Hepatocyte (in vitro differentiated cells): ENCODE results near the gene ASL. TPM values are rescaled to one million over a fixed set of nuclear protein-coding genes. Genes with fewer than 3 reads are reported as not detected.
A peak's percentile ranks its signal among the peaks of the same experiment; 100 is the strongest.

Experiments used
- DNase-seq: peaks from one replicate; pipeline ENCODE4 v3.0.0-alpha.2; 2016; ENCODE audit warnings: low spot score
- H2AFZ ChIP-seq: fragments of 200-600 bp; sonication (generic); 2 replicates; pipeline ENCODE4 v1.6.0; 2016; ENCODE audit warnings: antibody characterized with exemption, mild to moderate bottlenecking
- H3K27ac ChIP-seq: fragments of 200-600 bp; sonication (generic); 2 replicates; pipeline ENCODE4 v1.5.1; 2016; ENCODE audit warnings: mild to moderate bottlenecking
- H3K27me3 ChIP-seq: fragments of 200-600 bp; sonication (generic); 2 replicates; pipeline ENCODE4 v1.6.1; 2016
- H3K36me3 ChIP-seq: fragments of 200-600 bp; sonication (generic); replicated peaks from 2 replicates; pipeline ENCODE4 v1.5.1; 2016; ENCODE audit warnings: low read depth; ENCODE audit not compliant: insufficient read depth
- H3K4me1 ChIP-seq: fragments of 200-600 bp; sonication (generic); 2 replicates; pipeline ENCODE4 v1.5.1; 2016; ENCODE audit warnings: mild to moderate bottlenecking, moderate library complexity; ENCODE audit not compliant: insufficient read depth
- H3K4me2 ChIP-seq: fragments of 200-600 bp; sonication (generic); 2 replicates; pipeline ENCODE4 v1.6.0; 2016
- H3K4me3 ChIP-seq: fragments of 200-600 bp; sonication (generic); 2 replicates; pipeline ENCODE4 v1.5.1; 2016; ENCODE audit warnings: mild to moderate bottlenecking
- H3K79me2 ChIP-seq: fragments of 200-600 bp; sonication (generic); 2 replicates; pipeline ENCODE4 v1.6.0; 2017; ENCODE audit warnings: mild to moderate bottlenecking
- H3K9me2 ChIP-seq: fragments of 200-600 bp; sonication (generic); replicated peaks from 2 replicates; pipeline ENCODE4 v1.6.0; 2017; ENCODE audit warnings: mild to moderate bottlenecking; ENCODE audit not compliant: insufficient read depth
- H3K9me3 ChIP-seq: fragments of 200-600 bp; sonication (generic); 2 replicates; pipeline ENCODE4 v1.5.1; 2016; ENCODE audit warnings: low read depth, mild to moderate bottlenecking
- H4K20me1 ChIP-seq: fragments of 200-600 bp; sonication (generic); 2 replicates; pipeline ENCODE4 v1.6.0; 2016; ENCODE audit warnings: mild to moderate bottlenecking; ENCODE audit not compliant: insufficient read depth, poor library complexity, severe bottlenecking
- EZH2 ChIP-seq: fragments of 200-600 bp; sonication (generic); IDR thresholded peaks from 2 replicates; pipeline ENCODE4 v1.6.1; 2016; ENCODE audit warnings: antibody characterized with exemption, mild to moderate bottlenecking, borderline replicate concordance
- EZH2phosphoT487 ChIP-seq: fragments of 200-600 bp; sonication (generic); IDR thresholded peaks from one replicate; pipeline ENCODE4 v1.6.1; 2018; ENCODE audit warnings: antibody characterized with exemption, mild to moderate bottlenecking, low read depth, moderate library complexity; ENCODE audit not compliant: unreplicated experiment, severe bottlenecking
- WGBS: methylation state at CpG from one replicate; pipeline ENCODE4 v1.1.6; 2016; ENCODE audit warnings: low lambda C conversion rate; ENCODE audit errors: missing lambda C conversion rate; 5-methylcytosine and 5-hydroxymethylcytosine counted together
- polyA plus RNA-seq: library from polyadenylated mRNA; unstranded; fragments of >200 nt; fragmentation: Nextera tagmentation; extraction: Ambion mirVana; gene quantifications from 2 replicates; pipeline ENCODE4 v1.2.1, GENCODE V29; 2016
- total RNA-seq: library from RNA; depleted of rRNA; stranded (reverse); fragments of >200 nt; gene quantifications from 2 replicates; pipeline ENCODE4 v1.2.3, GENCODE V29; 2014
- TF ChIP-seq, protein P1 (sequence below): fragments of 200-600 bp; sonication (generic); IDR thresholded peaks from 2 replicates; pipeline ENCODE4 v1.5.1; 2016; ENCODE audit warnings: antibody characterized with exemption, mild to moderate bottlenecking; ENCODE audit not compliant: poor library complexity

The ASL gene
- total and polyA plus RNA-seq, 2 experiments from 2014 or later, result 98.5 to 109 TPM

DNA sequence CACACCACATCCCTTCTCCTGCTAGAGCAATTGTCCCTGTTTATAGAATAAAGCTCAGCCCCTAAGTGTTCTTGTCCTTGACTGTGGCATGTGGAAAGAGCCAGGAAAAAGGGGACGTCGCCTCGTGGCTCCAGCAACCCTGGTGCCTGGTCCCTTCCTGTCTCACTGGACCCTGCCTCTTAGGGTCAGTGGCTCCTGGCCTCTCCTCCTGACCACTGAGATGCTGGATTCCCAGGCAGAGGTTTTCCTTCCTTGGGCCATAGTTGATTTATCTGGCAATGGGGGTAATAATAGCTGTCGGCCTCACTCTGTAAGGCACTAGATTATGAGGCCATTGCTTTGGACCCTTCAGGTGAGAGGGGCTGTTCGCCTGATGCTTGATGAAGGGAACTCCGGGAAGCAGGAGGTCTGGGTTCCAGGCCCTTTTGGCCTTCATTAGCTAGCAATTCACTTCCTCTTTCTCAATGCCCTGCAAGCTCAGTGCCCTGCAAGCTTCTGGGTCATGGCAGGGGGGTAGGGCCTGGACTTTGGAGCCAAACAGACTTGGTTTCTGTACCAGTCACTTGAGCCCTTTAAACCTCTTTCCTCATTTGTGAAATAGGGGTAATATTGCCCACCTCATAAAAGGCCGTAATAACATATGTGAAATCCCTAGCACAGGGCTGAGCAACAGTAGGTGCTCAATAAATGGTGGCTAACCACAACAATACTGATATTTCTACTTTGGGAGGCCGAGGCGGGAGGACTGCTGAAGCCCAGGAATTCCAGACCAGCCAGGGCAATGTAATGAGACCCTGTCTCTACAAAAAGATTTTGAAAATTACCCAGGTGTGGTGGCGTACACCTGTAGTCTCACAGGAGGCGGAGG lies 1.1 kb downstream of the ASL start:
- DNase-seq, result peak; percentile 57
- peaks cover 12% of the 10 kb centered on the region for H3K4me1 ChIP-seq
- H3K4me3 ChIP-seq, result peak overlapping the region; percentile 65
- no peaks in the 10 kb centered on the region for H3K27me3 ChIP-seq
- no peaks in the 10 kb centered on the region for H3K9me3 ChIP-seq
- peak overlapping the region; percentile 71 for H3K4me2 ChIP-seq
- peaks cover 8% of the 10 kb centered on the region for H4K20me1 ChIP-seq
- H3K36me3 ChIP-seq, result no peaks in the 10 kb centered on the region
- peak overlapping the region; percentile 68 for H2AFZ ChIP-seq
- peaks cover 40% of the 10 kb centered on the region for H3K79me2 ChIP-seq
- 71% methylated on average over 11 of the region's 11 CpGs for WGBS
- no peaks in the 10 kb centered on the region for H3K9me2 ChIP-seq
- H3K27ac ChIP-seq, result peak overlapping the region; percentile 95
- no peak for TF ChIP-seq EZH2phosphoT487
- TF ChIP-seq, protein P1, sequence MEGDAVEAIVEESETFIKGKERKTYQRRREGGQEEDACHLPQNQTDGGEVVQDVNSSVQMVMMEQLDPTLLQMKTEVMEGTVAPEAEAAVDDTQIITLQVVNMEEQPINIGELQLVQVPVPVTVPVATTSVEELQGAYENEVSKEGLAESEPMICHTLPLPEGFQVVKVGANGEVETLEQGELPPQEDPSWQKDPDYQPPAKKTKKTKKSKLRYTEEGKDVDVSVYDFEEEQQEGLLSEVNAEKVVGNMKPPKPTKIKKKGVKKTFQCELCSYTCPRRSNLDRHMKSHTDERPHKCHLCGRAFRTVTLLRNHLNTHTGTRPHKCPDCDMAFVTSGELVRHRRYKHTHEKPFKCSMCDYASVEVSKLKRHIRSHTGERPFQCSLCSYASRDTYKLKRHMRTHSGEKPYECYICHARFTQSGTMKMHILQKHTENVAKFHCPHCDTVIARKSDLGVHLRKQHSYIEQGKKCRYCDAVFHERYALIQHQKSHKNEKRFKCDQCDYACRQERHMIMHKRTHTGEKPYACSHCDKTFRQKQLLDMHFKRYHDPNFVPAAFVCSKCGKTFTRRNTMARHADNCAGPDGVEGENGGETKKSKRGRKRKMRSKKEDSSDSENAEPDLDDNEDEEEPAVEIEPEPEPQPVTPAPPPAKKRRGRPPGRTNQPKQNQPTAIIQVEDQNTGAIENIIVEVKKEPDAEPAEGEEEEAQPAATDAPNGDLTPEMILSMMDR, result no peak
- no peak for TF ChIP-seq EZH2

DNA sequence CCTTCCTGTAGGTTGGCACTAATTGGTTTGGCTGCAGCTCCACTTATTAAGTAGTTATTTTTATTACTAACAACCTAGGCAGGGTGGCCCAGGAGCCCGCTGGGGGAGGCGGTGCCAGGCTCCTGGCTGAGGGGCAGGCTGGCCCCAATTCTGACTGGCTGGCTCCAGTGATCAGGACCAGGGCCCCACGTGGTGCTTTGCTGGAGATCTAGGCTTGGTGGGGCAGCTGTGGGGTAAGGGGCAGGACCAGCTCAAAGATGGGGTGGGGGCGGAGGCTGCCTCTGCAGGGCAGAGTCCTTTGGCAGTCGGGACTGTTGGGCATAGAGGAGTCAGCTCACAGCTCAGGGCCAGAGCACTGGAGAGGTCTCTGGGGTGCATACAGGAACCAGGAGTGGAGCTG lies 2.4 kb downstream of the ASL start:
- H3K4me1 ChIP-seq, result peaks cover 12% of the 10 kb centered on the region
- peaks cover 8% of the 10 kb centered on the region for H4K20me1 ChIP-seq
- no peaks in the 10 kb centered on the region for H3K9me3 ChIP-seq
- no peaks in the 10 kb centered on the region for H3K27me3 ChIP-seq
- no peak for DNase-seq
- H3K79me2 ChIP-seq, result peaks cover 40% of the 10 kb centered on the region
- peak overlapping the region; percentile 71 for H3K4me2 ChIP-seq
- H2AFZ ChIP-seq, result no peak overlapping the region
- no peak overlapping the region for H3K4me3 ChIP-seq
- 92% methylated on average over 5 of the region's 5 CpGs for WGBS
- H3K36me3 ChIP-seq, result no peaks in the 10 kb centered on the region
- H3K9me2 ChIP-seq, result no peaks in the 10 kb centered on the region
- no peak for TF ChIP-seq EZH2
- no peak for TF ChIP-seq EZH2phosphoT487
- TF ChIP-seq, protein P1, result no peak
- no peak overlapping the region for H3K27ac ChIP-seq

DNA sequence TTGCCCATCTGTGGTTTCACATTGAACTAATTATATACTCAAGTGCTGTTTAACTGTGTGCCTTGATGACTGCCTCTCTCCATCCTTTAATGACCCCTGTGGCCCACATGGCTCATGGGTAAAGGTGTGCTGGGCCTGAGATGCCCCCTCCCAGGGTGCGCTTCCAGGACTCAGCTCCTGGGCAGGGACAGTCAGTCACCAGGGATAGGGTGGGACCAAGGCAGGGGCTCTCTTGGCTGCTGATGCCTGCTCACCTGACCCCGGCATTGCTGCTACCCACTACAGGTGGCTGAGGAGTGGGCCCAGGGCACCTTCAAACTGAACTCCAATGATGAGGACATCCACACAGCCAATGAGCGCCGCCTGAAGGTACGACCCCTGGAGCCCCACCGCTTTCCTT lies 6.5 kb downstream of the ASL start:
- Histone ChIP-seq H3K79me2 (peaks cover 29% of the 10 kb centered on the region), H3K9me2 (no peaks in the 10 kb centered on the region), H3K4me3 (no peak overlapping the region), H3K36me3 (no peaks in the 10 kb centered on the region), H3K27ac (no peak overlapping the region), H3K27me3 (no peaks in the 10 kb centered on the region), H4K20me1 (peaks cover 8% of the 10 kb centered on the region), H3K9me3 (no peaks in the 10 kb centered on the region), H3K4me1 (peaks cover 8% of the 10 kb centered on the region), H2AFZ (no peak overlapping the region), H3K4me2 (no peak overlapping the region)
- 100% methylated on average over 5 of the region's 6 CpGs for WGBS
- no peak for DNase-seq
- TF ChIP-seq EZH2, result no peak
- TF ChIP-seq EZH2phosphoT487, result no peak
- TF ChIP-seq, protein P1, result no peak
